ENCODE results near the gene OR5M11.
"Not testable (repeated sequence)": the region's sequence is repeated elsewhere in the genome, so short reads cannot be mapped to it uniquely, and the experiment has no call there.

OR5M11 gene

GRCh38 chr11:56543157-56543556 is at the start of gene OR5M11:
Gene OR5M11, minus strand, starts transcription at chr11:56543257. Its CDS starts 0 bp downstream, at chr11:56543257.
- no peak for TF ChIP-seq ZNF274 (IDR thresholded peaks at IDR 0.05; ENCODE audit: low read depth, low read length)
- H3K4me3 ChIP-seq (ENCODE audit: low read length): no peak within 1 kb of the TSS

GRCh38 chr11:56592088-56592717 is 49.1 kb upstream of the OR5M11 start:
- H3K4me3 ChIP-seq (ENCODE audit: low read length): not testable (repeated sequence)

- H3K4me3 ChIP-seq (ENCODE audit: low read length): no peak within 1 kb of the TSS
- TF ChIP-seq ZNF274 (IDR thresholded peaks at IDR 0.05; ENCODE audit: low read depth, low read length): no peak
Measured at GRCh38 chr11:56577621-56578020, 34.6 kb upstream of the OR5M11 start, which contains the start of gene OR5M10. Gene OR5M10, minus strand, starts transcription at chr11:56577721. Its CDS starts 0 bp downstream, at chr11:56577721.

- no peak for TF ChIP-seq ZNF274 (IDR thresholded peaks at IDR 0.05; ENCODE audit: low read depth, low read length)
- H3K4me3 ChIP-seq (ENCODE audit: low read length): no peak overlapping the region
Measured at GRCh38 chr11:56558574-56558973, 15.5 kb upstream of the OR5M11 start.

- not testable (repeated sequence) for H3K4me3 ChIP-seq (ENCODE audit: low read length)
Measured at GRCh38 chr11:56554691-56555090, 11.6 kb upstream of the OR5M11 start.

GRCh38 chr11:56545531-56545930 is 2.5 kb upstream of the OR5M11 start:
- no peak overlapping the region for H3K4me3 ChIP-seq (ENCODE audit: low read length)
- TF ChIP-seq ZNF274 (IDR thresholded peaks at IDR 0.05; ENCODE audit: low read depth, low read length): no peak

GRCh38 chr11:56543739-56544138 is 682 bp upstream of the OR5M11 start:
- no peak for TF ChIP-seq ZNF274 (IDR thresholded peaks at IDR 0.05; ENCODE audit: low read depth, low read length)
- no peak overlapping the region for H3K4me3 ChIP-seq (ENCODE audit: low read length)

- no peak for TF ChIP-seq ZNF274 (IDR thresholded peaks at IDR 0.05; ENCODE audit: low read depth, low read length)
- H3K4me3 ChIP-seq (ENCODE audit: low read length): no peak overlapping the region
Measured at GRCh38 chr11:56533054-56533740, 9.9 kb downstream of the OR5M11 start.

GRCh38 chr11:56531856-56532255 is 11.2 kb downstream of the OR5M11 start:
- no peak for TF ChIP-seq ZNF274 (IDR thresholded peaks at IDR 0.05; ENCODE audit: low read depth, low read length)
- no peak overlapping the region for H3K4me3 ChIP-seq (ENCODE audit: low read length)

GRCh38 chr11:56522008-56522407 is 21.0 kb downstream of the OR5M11 start:
- TF ChIP-seq ZNF274 (IDR thresholded peaks at IDR 0.05; ENCODE audit: low read depth, low read length): no peak
- H3K4me3 ChIP-seq (ENCODE audit: low read length): no peak overlapping the region

- no peak for TF ChIP-seq ZNF274 (IDR thresholded peaks at IDR 0.05; ENCODE audit: low read depth, low read length)
- no peak overlapping the region for H3K4me3 ChIP-seq (ENCODE audit: low read length)
Measured at GRCh38 chr11:56513280-56513679, 29.8 kb downstream of the OR5M11 start.

- TF ChIP-seq ZNF274 (IDR thresholded peaks at IDR 0.05; ENCODE audit: low read depth, low read length): no peak
- no peak overlapping the region for H3K4me3 ChIP-seq (ENCODE audit: low read length)
Measured at GRCh38 chr11:56509439-56509838, 33.6 kb downstream of the OR5M11 start.

- no peak for TF ChIP-seq ZNF274 (IDR thresholded peaks at IDR 0.05; ENCODE audit: low read depth, low read length)
- no peak overlapping the region for H3K4me3 ChIP-seq (ENCODE audit: low read length)
Measured at GRCh38 chr11:56497010-56497409, 46.0 kb downstream of the OR5M11 start.

GRCh38 chr11:56495117-56495516 is 47.9 kb downstream of the OR5M11 start:
- no peak overlapping the region for H3K4me3 ChIP-seq (ENCODE audit: low read length)
- no peak for TF ChIP-seq ZNF274 (IDR thresholded peaks at IDR 0.05; ENCODE audit: low read depth, low read length)
